Trophoblast cell (in vitro differentiated cells and primary cell): Measurements from ENCODE around the gene KCNA2.

Experiments
- DNase-seq, 2 donors: peaks; one replicate each; pipeline ENCODE4 v3.0.0-alpha.2; 2016
- H2AFZ ChIP-seq: 2 replicates; pipeline ENCODE4 v1.6.1; 2013; ENCODE audit warnings: low read length, moderate library complexity, mild to moderate bottlenecking; ENCODE audit not compliant: insufficient read depth, poor library complexity
- H2AK5ac ChIP-seq: 2 replicates; pipeline ENCODE4 v1.6.1; 2013; ENCODE audit warnings: mild to moderate bottlenecking, low read length
- H2BK120ac ChIP-seq: 2 replicates; pipeline ENCODE4 v1.6.1; 2013; ENCODE audit warnings: low read length, mild to moderate bottlenecking, moderate library complexity; ENCODE audit not compliant: insufficient read depth, poor library complexity
- H2BK12ac ChIP-seq: 2 replicates; pipeline ENCODE4 v1.6.1; 2013; ENCODE audit warnings: mild to moderate bottlenecking, low read length, moderate library complexity
- H2BK5ac ChIP-seq: 2 replicates; pipeline ENCODE4 v1.6.1; 2013; ENCODE audit warnings: low read length, low read depth, moderate library complexity, mild to moderate bottlenecking; ENCODE audit not compliant: poor library complexity
- H3K14ac ChIP-seq: 2 replicates; pipeline ENCODE4 v1.6.1; 2013; ENCODE audit warnings: mild to moderate bottlenecking, low read length
- H3K18ac ChIP-seq: 2 replicates; pipeline ENCODE4 v1.6.1; 2013; ENCODE audit warnings: mild to moderate bottlenecking, low read length
- H3K23ac ChIP-seq: 2 replicates; pipeline ENCODE4 v1.6.1; 2013; ENCODE audit warnings: low read length
- H3K27ac ChIP-seq: 2 replicates; pipeline ENCODE4 v1.5.1; 2013; ENCODE audit warnings: low read depth, mild to moderate bottlenecking, inconsistent platforms, low read length, moderate library complexity
- H3K27me3 ChIP-seq: 2 replicates; pipeline ENCODE4 v1.6.1; 2013; ENCODE audit warnings: inconsistent platforms, mild to moderate bottlenecking, low read length, moderate library complexity; ENCODE audit not compliant: insufficient read depth
- H3K36me3 ChIP-seq, 2 experiments: 1 replicate in 1 of 2; 2 replicates in 1 of 2; pipeline ENCODE4 v1.6.1; 2013; ENCODE audit warnings: low read length in 2 of 2, mild to moderate bottlenecking in 2 of 2, moderate library complexity in 1 of 2; ENCODE audit not compliant: insufficient read depth in 2 of 2, control insufficient read depth in 1 of 2
- H3K4ac ChIP-seq: 2 replicates; pipeline ENCODE4 v1.6.1; 2013; ENCODE audit warnings: low read depth, mild to moderate bottlenecking, low read length, moderate library complexity
- H3K4me1 ChIP-seq, 2 experiments: 1 replicate in 1 of 2; 2 replicates in 1 of 2; pipeline ENCODE4 v1.6.1; 2013; ENCODE audit warnings: low read length in 2 of 2, mild to moderate bottlenecking in 2 of 2, moderate library complexity in 1 of 2; ENCODE audit not compliant: insufficient read depth in 2 of 2, control insufficient read depth in 1 of 2
- H3K4me2 ChIP-seq: 2 replicates; pipeline ENCODE4 v1.6.1; 2013; ENCODE audit warnings: inconsistent platforms, mild to moderate bottlenecking, low read length, moderate library complexity
- H3K4me3 ChIP-seq: 2 replicates; pipeline ENCODE4 v1.5.1; 2013; ENCODE audit warnings: mild to moderate bottlenecking, low read depth, low read length, inconsistent platforms
- H3K79me1 ChIP-seq: one replicate; pipeline ENCODE4 v1.6.1; 2013; ENCODE audit warnings: low read length
- H3K79me2 ChIP-seq: 2 replicates; pipeline ENCODE4 v1.6.1; 2013; ENCODE audit warnings: low read length, mild to moderate bottlenecking; ENCODE audit not compliant: control insufficient read depth, insufficient read depth, poor library complexity
- H3K9ac ChIP-seq: 2 replicates; pipeline ENCODE4 v1.6.1; 2013; ENCODE audit warnings: mild to moderate bottlenecking, low read length
- H3K9me3 ChIP-seq: 2 replicates; pipeline ENCODE4 v1.6.1; 2013; ENCODE audit warnings: low read depth, mild to moderate bottlenecking, control low read depth, inconsistent platforms, low read length; ENCODE audit not compliant: insufficient read depth
- H4K12ac ChIP-seq: 2 replicates; pipeline ENCODE4 v1.6.1; 2013; ENCODE audit warnings: low read depth, mild to moderate bottlenecking, low read length, moderate library complexity
- H4K8ac ChIP-seq: 2 replicates; pipeline ENCODE4 v1.6.1; 2013; ENCODE audit warnings: low read depth, mild to moderate bottlenecking, low read length, moderate library complexity
- H4K91ac ChIP-seq: one replicate; pipeline ENCODE4 v1.6.1; 2013; ENCODE audit warnings: low read depth, mild to moderate bottlenecking, low read length, moderate library complexity
- WGBS: extraction: QIAGEN DNeasy Blood & Tissue Kit; methylation state at CpG from one replicate; pipeline ENCODE4 v1.1.7; 2013; ENCODE audit warnings: missing lambda C conversion rate; ENCODE audit not compliant: insufficient read length, insufficient coverage; ENCODE audit errors: extremely low coverage; 5-methylcytosine and 5-hydroxymethylcytosine counted together

Gene KCNA2

GRCh38 chr1:110615548-110616130, 9.5 kb upstream of the KCNA2 start:
- no CpG with 5 or more reads among the region's 9 CpGs for WGBS
- H3K14ac ChIP-seq, result no peak overlapping the region
- no peak overlapping the region for H2BK12ac ChIP-seq
- H3K18ac ChIP-seq, result no peak overlapping the region
- H3K4ac ChIP-seq, result no peak overlapping the region
- H2BK120ac ChIP-seq, result no peak overlapping the region
- H3K9me3 ChIP-seq, result peaks cover 1% of the 10 kb centered on the region
- no peaks in the 10 kb centered on the region for H3K36me3 ChIP-seq
- H3K27me3 ChIP-seq, result no peaks in the 10 kb centered on the region
- H3K27ac ChIP-seq, result no peak overlapping the region
- no peak overlapping the region for H3K4me2 ChIP-seq
- no peak overlapping the region for H4K12ac ChIP-seq
- H3K23ac ChIP-seq, result no peak overlapping the region
- H4K8ac ChIP-seq, result no peak overlapping the region
- H3K4me1 ChIP-seq, result no peaks in the 10 kb centered on the region
- no peaks in the 10 kb centered on the region for H3K79me1 ChIP-seq
- no peak overlapping the region for H2BK5ac ChIP-seq
- no peak overlapping the region for H2AK5ac ChIP-seq
- no peak overlapping the region for H4K91ac ChIP-seq
- peak; percentile 43 to 70 for DNase-seq
- no peak overlapping the region for H2AFZ ChIP-seq
- no peak overlapping the region for H3K4me3 ChIP-seq
- no peaks in the 10 kb centered on the region for H3K79me2 ChIP-seq
- no peak overlapping the region for H3K9ac ChIP-seq

GRCh38 chr1:110612060-110612745, 6.0 kb upstream of the KCNA2 start:
- Histone ChIP-seq H3K36me3 (no peaks in the 10 kb centered on the region), H3K9ac (no peak overlapping the region)

GRCh38 chr1:110610696-110611286, 4.6 kb upstream of the KCNA2 start:
- no peak overlapping the region for H3K27ac ChIP-seq
- no peaks in the 10 kb centered on the region for H3K36me3 ChIP-seq
- H2BK5ac ChIP-seq, result no peak overlapping the region
- H3K14ac ChIP-seq, result no peak overlapping the region
- H3K4me1 ChIP-seq, result peaks cover 10 to 13% of the 10 kb centered on the region in 2 experiments
- no CpG with 5 or more reads among the region's 4 CpGs for WGBS
- no peak overlapping the region for H2BK120ac ChIP-seq
- H4K8ac ChIP-seq, result no peak overlapping the region
- no peak overlapping the region for H2AK5ac ChIP-seq
- no peak overlapping the region for H3K4ac ChIP-seq
- no peak overlapping the region for H3K18ac ChIP-seq
- no peak overlapping the region for H4K91ac ChIP-seq
- H2AFZ ChIP-seq, result no peak overlapping the region
- H3K23ac ChIP-seq, result no peak overlapping the region
- no peak overlapping the region for H2BK12ac ChIP-seq
- H4K12ac ChIP-seq, result no peak overlapping the region
- no peak for DNase-seq
- no peak overlapping the region for H3K9ac ChIP-seq
- H3K79me1 ChIP-seq, result no peaks in the 10 kb centered on the region
- H3K4me3 ChIP-seq, result no peak overlapping the region
- H3K27me3 ChIP-seq, result peaks cover 40% of the 10 kb centered on the region
- no peaks in the 10 kb centered on the region for H3K79me2 ChIP-seq
- no peak overlapping the region for H3K4me2 ChIP-seq
- H3K9me3 ChIP-seq, result peaks cover 1% of the 10 kb centered on the region

More at GRCh38 chr1:110612060-110612745, 6.0 kb upstream of the KCNA2 start:
- DNase-seq, result no peak
- Histone ChIP-seq H4K12ac (no peak overlapping the region), H3K4me3 (no peak overlapping the region), H2AFZ (no peak overlapping the region), H4K91ac (no peak overlapping the region), H3K9me3 (peaks cover 1% of the 10 kb centered on the region), H3K4me1 (no peaks in the 10 kb centered on the region), H3K27me3 (peaks cover 26% of the 10 kb centered on the region), H3K4me2 (no peak overlapping the region), H3K18ac (no peak overlapping the region), H3K4ac (no peak overlapping the region), H3K79me1 (no peaks in the 10 kb centered on the region), H3K27ac (no peak overlapping the region), H2BK12ac (no peak overlapping the region), H3K79me2 (no peaks in the 10 kb centered on the region), H3K23ac (no peak overlapping the region), H2BK5ac (no peak overlapping the region), H2AK5ac (no peak overlapping the region), H3K14ac (no peak overlapping the region), H2BK120ac (no peak overlapping the region), H4K8ac (no peak overlapping the region)
- WGBS, result no CpG with 5 or more reads among the region's 10 CpGs

- H3K18ac ChIP-seq, result no peak overlapping the region
- H2BK12ac ChIP-seq, result no peak overlapping the region
- no peak overlapping the region for H3K27ac ChIP-seq
- H3K79me1 ChIP-seq, result no peaks in the 10 kb centered on the region
- no peak overlapping the region for H2AFZ ChIP-seq
- no peak overlapping the region for H3K9ac ChIP-seq
- no peaks in the 10 kb centered on the region for H3K36me3 ChIP-seq
- H2BK5ac ChIP-seq, result no peak overlapping the region
- H3K23ac ChIP-seq, result no peak overlapping the region
- DNase-seq, result no peak
- no peak overlapping the region for H2BK120ac ChIP-seq
- no peak overlapping the region for H4K12ac ChIP-seq
- H3K27me3 ChIP-seq, result peaks cover 47% of the 10 kb centered on the region
- H3K4me1 ChIP-seq, result peaks cover 12 to 15% of the 10 kb centered on the region in 2 experiments
- no peak overlapping the region for H3K4ac ChIP-seq
- no peak overlapping the region for H4K91ac ChIP-seq
- peaks cover 1% of the 10 kb centered on the region for H3K9me3 ChIP-seq
- no peak overlapping the region for H3K4me3 ChIP-seq
- H3K4me2 ChIP-seq, result no peak overlapping the region
- no peak overlapping the region for H2AK5ac ChIP-seq
- no peaks in the 10 kb centered on the region for H3K79me2 ChIP-seq
- no peak overlapping the region for H4K8ac ChIP-seq
- no peak overlapping the region for H3K14ac ChIP-seq
Measured at GRCh38 chr1:110610084-110610483, 3.9 kb upstream of the KCNA2 start.
